Liver (tissue), 9 donors: ENCODE measurements around the gene SETD3. TPM values are rescaled to one million over a fixed set of nuclear protein-coding genes. Genes with fewer than 3 reads are reported as not detected.
A peak's percentile ranks its signal among the peaks of the same experiment; 100 is the strongest.

ENCODE experiments used
- DNase-seq: peaks from one replicate; pipeline ENCODE4 v3.0.0-alpha.2; 2017; ENCODE audit warnings: low spot score
- H3K27ac ChIP-seq, 2 donors: one replicate each; pipeline ENCODE4 v1.7.0; 2013; ENCODE audit warnings: inconsistent platforms in 2 of 2, low read length in 2 of 2, control low read depth in 1 of 2, low read depth in 1 of 2, mild to moderate bottlenecking in 1 of 2
- H3K27me3 ChIP-seq, 4 donors: one replicate each; pipeline versions ENCODE4 v1.6.1 to v1.7.0; 2013; ENCODE audit warnings: low read length in 3 of 4, inconsistent platforms in 1 of 4, mild to moderate bottlenecking in 1 of 4, moderate library complexity in 1 of 4; ENCODE audit not compliant: control insufficient read depth in 4 of 4, insufficient read depth in 4 of 4
- H3K36me3 ChIP-seq, 4 donors: one replicate each; pipeline versions ENCODE4 v1.6.1 to v1.7.0; 2013; ENCODE audit warnings: low read length in 3 of 4, mild to moderate bottlenecking in 3 of 4, low read depth in 1 of 4, moderate library complexity in 1 of 4; ENCODE audit not compliant: control insufficient read depth in 4 of 4, insufficient read depth in 3 of 4
- H3K4me1 ChIP-seq, 4 donors: one replicate each; pipeline versions ENCODE4 v1.6.1 to v1.7.0; 2013; ENCODE audit warnings: low read length in 3 of 4, mild to moderate bottlenecking in 3 of 4, moderate library complexity in 1 of 4; ENCODE audit not compliant: control insufficient read depth in 4 of 4, insufficient read depth in 4 of 4
- H3K4me3 ChIP-seq, 3 donors: one replicate each; pipeline versions ENCODE4 v1.6.1 to v1.7.0; 2013; ENCODE audit warnings: low read length in 3 of 3, control low read depth in 1 of 3, low read depth in 1 of 3, mild to moderate bottlenecking in 1 of 3
- H3K9ac ChIP-seq, 2 donors: one replicate each; pipeline ENCODE4 v1.7.0; 2013; ENCODE audit warnings: low read length in 2 of 2, mild to moderate bottlenecking in 2 of 2, moderate library complexity in 2 of 2, control low read depth in 1 of 2, low read depth in 1 of 2
- H3K9me3 ChIP-seq, 4 donors: one replicate each; pipeline versions ENCODE4 v1.6.1 to v1.7.0; 2013; ENCODE audit warnings: low read length in 3 of 4; ENCODE audit not compliant: control insufficient read depth in 4 of 4
- EGR1 ChIP-seq, 2 donors: IDR thresholded peaks; 2 replicates each; pipeline ENCODE4 v1.6.1; 2016 to 2018; ENCODE audit warnings: antibody characterized with exemption in 2 of 2, low read depth in 2 of 2
- FOXA2 ChIP-seq: IDR thresholded peaks from 2 replicates; pipeline ENCODE4 v1.6.1; 2016; ENCODE audit warnings: antibody characterized with exemption
- HNF4A ChIP-seq, 2 donors: conservative IDR thresholded peaks; 2 replicates each; pipeline ENCODE4 v1.6.1; 2016; ENCODE audit warnings: antibody characterized with exemption in 2 of 2, mild to moderate bottlenecking in 2 of 2
- NR2F2 ChIP-seq: IDR thresholded peaks from 2 replicates; pipeline ENCODE4 v1.6.1; 2016; ENCODE audit warnings: antibody characterized with exemption
- RAD21 ChIP-seq, 2 donors: IDR thresholded peaks; 2 replicates each; pipeline ENCODE4 v1.6.1; 2016; ENCODE audit warnings: antibody characterized with exemption in 2 of 2, mild to moderate bottlenecking in 2 of 2
- WGBS: extraction: QIAGEN DNeasy Blood & Tissue Kit; methylation state at CpG from one replicate; pipeline ENCODE4 v1.1.7; 2013; 5-methylcytosine and 5-hydroxymethylcytosine counted together
- polyA plus RNA-seq, 2 donors: library from polyadenylated mRNA; stranded (reverse) in 1 of 2; unstranded in 1 of 2; fragments of 200-250 nt in 1 of 2; fragments of >200 nt in 1 of 2; fragmentation: Nextera tagmentation in 1 of 2; extraction: Ambion mirVana in 1 of 2; gene quantifications; one replicate each; pipeline versions ENCODE4 v1.2.1 to v1.2.3, GENCODE V29; 2013 to 2015
- total RNA-seq, 2 donors: library from RNA; depleted of rRNA; stranded (reverse); fragments of >200 nt; gene quantifications; one replicate each; pipeline ENCODE4 v1.2.3, GENCODE V29; 2014
- TF ChIP-seq, protein P1 (sequence below): IDR thresholded peaks from 2 replicates; pipeline ENCODE4 v1.6.1; 2016; ENCODE audit warnings: antibody characterized with exemption
- TF ChIP-seq, protein P2 (sequence below): fragments of 150-350 bp; IDR thresholded peaks from 2 replicates; pipeline ENCODE4 v1.5.1; 2017; ENCODE audit warnings: improper control_type of control experiment, low read depth, low read length; ENCODE audit not compliant: missing input control
- donor health status: healthy.
- donor health status: healthy.
- donor health status: healthy.
- donor health status: healthy.
- donor health status: healthy.

SETD3 gene
- 10 to 100 TPM; 18.7 to 39.7 TPM for total RNA-seq
- polyA plus RNA-seq, result 10 to 100 TPM; 19.1 to 19.7 TPM

DNA sequence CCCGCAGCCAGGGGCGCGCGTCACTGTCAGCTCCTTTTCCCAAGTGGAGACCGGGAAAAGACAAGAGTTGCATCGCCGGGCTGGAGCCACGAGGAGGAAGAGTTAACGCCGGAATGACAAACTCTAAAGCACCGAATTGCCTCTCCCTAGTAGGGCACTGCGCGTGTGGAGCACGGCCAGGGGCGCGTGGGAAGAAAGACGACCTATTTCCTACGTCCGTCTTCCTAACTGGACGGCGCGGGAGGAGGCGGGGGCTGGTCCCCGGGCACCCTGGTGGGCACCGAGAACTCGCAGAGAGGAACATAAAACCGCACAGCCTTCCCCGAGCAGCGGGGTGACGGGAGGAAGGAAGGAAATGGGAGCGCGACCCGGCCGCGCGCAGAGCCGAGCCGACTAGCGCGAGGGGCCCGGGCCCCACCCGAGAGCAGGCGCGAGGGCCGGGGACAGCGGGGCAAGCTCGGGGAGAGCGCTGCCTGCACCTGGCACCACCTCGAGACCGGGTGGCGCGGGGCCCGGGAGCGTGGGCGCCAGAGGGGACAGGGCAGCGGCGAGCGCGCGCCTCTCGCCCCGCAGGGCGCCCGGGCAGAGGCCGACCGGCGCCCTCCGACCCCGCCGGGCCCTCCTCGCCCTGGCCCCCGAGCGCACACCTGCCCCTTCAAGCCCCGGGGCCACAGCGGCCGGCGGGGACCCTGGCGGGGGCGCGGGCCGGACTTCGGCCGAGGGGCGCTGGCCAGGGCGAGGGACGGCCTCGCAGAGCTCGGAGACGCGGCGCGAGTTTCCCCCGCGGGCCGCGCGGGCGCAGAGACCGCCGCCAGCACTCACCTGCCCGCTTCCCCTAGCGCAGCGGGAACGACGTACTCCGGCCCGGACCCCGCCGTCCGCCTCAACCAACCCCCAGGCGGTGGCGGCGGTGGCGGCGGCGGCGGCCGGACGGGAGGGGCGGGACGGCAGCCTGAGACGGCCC, at the start of gene SETD3:
TSS of gene SETD3 (minus strand) at position 954 of the 964 bp plus-strand sequence. CDS start 15,054 bp downstream, outside the sequence.
- TF ChIP-seq, protein P1, sequence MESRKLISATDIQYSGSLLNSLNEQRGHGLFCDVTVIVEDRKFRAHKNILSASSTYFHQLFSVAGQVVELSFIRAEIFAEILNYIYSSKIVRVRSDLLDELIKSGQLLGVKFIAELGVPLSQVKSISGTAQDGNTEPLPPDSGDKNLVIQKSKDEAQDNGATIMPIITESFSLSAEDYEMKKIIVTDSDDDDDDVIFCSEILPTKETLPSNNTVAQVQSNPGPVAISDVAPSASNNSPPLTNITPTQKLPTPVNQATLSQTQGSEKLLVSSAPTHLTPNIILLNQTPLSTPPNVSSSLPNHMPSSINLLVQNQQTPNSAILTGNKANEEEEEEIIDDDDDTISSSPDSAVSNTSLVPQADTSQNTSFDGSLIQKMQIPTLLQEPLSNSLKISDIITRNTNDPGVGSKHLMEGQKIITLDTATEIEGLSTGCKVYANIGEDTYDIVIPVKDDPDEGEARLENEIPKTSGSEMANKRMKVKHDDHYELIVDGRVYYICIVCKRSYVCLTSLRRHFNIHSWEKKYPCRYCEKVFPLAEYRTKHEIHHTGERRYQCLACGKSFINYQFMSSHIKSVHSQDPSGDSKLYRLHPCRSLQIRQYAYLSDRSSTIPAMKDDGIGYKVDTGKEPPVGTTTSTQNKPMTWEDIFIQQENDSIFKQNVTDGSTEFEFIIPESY, result no peak
- TF ChIP-seq RAD21 (IDR thresholded peaks at IDR 0.05), result peak in 1 of 2 donors; percentile 4
- Histone ChIP-seq H3K9me3 (no peaks in the 10 kb centered on the region), H3K4me1 (peaks cover 5 to 50% (median 43%) of the 10 kb centered on the region in 4 donors), H3K4me3 (peak within 1 kb of the TSS; percentile 84 to 100 (median 97)), H3K36me3 (no peaks in the 10 kb centered on the region), H3K27me3 (no peaks in the 10 kb centered on the region), H3K27ac (peak within 1 kb of the TSS; percentile 78 to 87), H3K9ac (peak within 1 kb of the TSS; percentile 57 to 87)
- peak; percentile 50 for DNase-seq
- under 1% methylated on average over 122 of the region's 122 CpGs for WGBS

DNA sequence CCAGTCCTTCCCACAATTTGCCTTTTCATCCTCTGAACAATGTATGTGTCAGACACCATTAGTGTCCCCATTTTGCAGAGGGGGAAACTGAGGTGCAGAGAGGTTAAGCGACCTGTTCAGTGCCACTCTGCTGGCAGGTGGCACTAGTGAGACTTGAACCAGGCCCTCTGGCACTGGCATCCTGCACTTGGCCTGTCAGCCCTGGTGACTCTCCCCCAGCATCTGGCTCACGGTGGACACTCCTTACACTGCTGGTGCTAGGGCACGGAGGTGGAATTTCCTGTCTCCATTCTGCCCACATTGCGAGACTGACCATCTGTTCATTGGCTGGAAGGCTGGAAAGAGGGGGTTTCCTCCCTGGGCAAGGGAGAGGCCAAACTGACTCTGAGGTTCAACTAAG, 49.2 kb upstream of the SETD3 start:
- TF ChIP-seq, protein P1, result no peak
- TF ChIP-seq RAD21 (IDR thresholded peaks at IDR 0.05), result peak; percentile 55
- no peak overlapping the region for H3K9ac ChIP-seq
- peaks cover 7 to 18% (median 11%) of the 10 kb centered on the region in 4 donors for H3K4me1 ChIP-seq
- 71% methylated on average over 4 of the region's 4 CpGs for WGBS
- no peaks in the 10 kb centered on the region for H3K9me3 ChIP-seq
- no peak overlapping the region for H3K4me3 ChIP-seq
- H3K27ac ChIP-seq, result no peak overlapping the region
- H3K27me3 ChIP-seq, result no peaks in the 10 kb centered on the region
- no peaks in the 10 kb centered on the region for H3K36me3 ChIP-seq
- no peak for DNase-seq

DNA sequence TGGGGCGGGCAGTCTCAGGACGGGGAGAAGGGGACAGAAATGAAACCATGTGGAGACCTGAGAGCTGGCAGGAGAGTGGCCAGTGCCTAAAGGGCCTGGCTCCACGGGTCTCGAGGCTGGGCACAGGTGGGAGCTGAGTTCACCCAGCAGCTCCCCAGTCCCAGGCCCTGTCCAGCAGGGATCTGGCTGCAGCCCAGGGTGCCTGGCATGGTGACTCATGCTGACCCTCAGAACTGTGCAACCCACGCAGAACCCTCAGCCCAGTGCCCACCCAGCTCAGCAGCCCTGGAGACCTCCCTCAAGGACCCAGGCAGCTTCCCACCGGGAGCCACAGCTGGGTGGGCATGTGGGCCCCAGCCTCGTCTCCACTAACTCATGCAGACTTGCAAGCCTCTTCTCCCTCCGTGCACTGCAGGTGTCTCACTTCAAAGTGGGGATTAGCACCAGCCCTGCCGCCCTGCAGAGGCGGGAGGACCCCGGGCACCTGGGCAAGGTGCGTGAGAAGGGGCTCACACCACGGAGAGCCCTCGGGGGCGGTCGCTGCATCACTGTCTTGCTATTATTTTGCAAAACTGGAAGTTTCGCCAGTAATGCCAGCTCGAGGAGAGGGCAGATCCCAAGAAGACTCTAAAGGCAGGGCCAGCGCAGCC, 46.9 kb upstream of the SETD3 start:
- no peak overlapping the region for H3K4me3 ChIP-seq
- no peak overlapping the region for H3K9ac ChIP-seq
- WGBS, result 94% methylated on average over 19 of the region's 19 CpGs
- DNase-seq, result no peak
- TF ChIP-seq FOXA2, result no peak
- peaks cover 7 to 26% (median 11%) of the 10 kb centered on the region in 4 donors for H3K4me1 ChIP-seq
- H3K36me3 ChIP-seq, result no peaks in the 10 kb centered on the region
- no peaks in the 10 kb centered on the region for H3K27me3 ChIP-seq
- H3K9me3 ChIP-seq, result no peaks in the 10 kb centered on the region
- no peak overlapping the region for H3K27ac ChIP-seq

DNA sequence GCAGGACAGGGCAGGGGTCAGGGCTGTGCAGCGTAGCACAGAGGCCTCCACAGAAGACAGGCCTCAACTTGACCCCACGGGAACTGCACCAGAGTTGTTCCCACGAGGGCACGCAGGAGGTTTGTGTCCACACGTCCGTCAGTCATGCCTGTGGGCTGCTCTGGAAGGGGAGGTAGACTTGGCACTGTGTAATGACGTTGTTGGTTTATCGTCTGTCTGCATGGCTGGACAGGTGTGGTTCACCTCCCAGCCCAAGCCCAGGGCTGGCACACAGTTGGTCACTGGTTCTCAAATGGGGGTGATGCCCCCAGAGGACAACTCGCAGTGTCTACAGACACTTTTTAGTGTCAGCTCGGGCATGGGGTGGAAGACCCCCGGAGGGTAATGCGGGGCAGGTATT, 46.4 kb upstream of the SETD3 start:
- Histone ChIP-seq H3K9me3 (no peaks in the 10 kb centered on the region), H3K27me3 (no peaks in the 10 kb centered on the region), H3K36me3 (no peaks in the 10 kb centered on the region), H3K9ac (no peak overlapping the region), H3K27ac (no peak overlapping the region), H3K4me1 (peaks cover 7 to 26% (median 11%) of the 10 kb centered on the region in 4 donors), H3K4me3 (no peak overlapping the region)
- DNase-seq, result no peak
- 82% methylated on average over 12 of the region's 12 CpGs for WGBS
- TF ChIP-seq, protein P2, sequence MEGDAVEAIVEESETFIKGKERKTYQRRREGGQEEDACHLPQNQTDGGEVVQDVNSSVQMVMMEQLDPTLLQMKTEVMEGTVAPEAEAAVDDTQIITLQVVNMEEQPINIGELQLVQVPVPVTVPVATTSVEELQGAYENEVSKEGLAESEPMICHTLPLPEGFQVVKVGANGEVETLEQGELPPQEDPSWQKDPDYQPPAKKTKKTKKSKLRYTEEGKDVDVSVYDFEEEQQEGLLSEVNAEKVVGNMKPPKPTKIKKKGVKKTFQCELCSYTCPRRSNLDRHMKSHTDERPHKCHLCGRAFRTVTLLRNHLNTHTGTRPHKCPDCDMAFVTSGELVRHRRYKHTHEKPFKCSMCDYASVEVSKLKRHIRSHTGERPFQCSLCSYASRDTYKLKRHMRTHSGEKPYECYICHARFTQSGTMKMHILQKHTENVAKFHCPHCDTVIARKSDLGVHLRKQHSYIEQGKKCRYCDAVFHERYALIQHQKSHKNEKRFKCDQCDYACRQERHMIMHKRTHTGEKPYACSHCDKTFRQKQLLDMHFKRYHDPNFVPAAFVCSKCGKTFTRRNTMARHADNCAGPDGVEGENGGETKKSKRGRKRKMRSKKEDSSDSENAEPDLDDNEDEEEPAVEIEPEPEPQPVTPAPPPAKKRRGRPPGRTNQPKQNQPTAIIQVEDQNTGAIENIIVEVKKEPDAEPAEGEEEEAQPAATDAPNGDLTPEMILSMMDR, result no peak
- TF ChIP-seq FOXA2, result no peak
- TF ChIP-seq, protein P1, result no peak
- no peak for TF ChIP-seq EGR1 (IDR thresholded peaks at IDR 0.05; ENCODE audit: low read depth in 2 of 2)
- no peak for TF ChIP-seq NR2F2
- TF ChIP-seq RAD21 (IDR thresholded peaks at IDR 0.05), result no peak
- TF ChIP-seq HNF4A (conservative IDR thresholded peaks at IDR 0.05), result no peak
